ENCODE data around the gene EPB41L2.

GRCh38 chr6:130826442-130827246 is 236.4 kb downstream of the EPB41L2 start:
- TF ChIP-seq CTCF (IDR thresholded peaks at IDR 0.05) (no peak), POLR2A (IDR thresholded peaks at IDR 0.05) (no peak)
